Suprapubic skin (tissue), 3 donors: Measurements from ENCODE around the gene UEVLD.

Experiments
- EP300 ChIP-seq: sonication (generic); formaldehyde crosslinking; IDR thresholded peaks from one replicate; pipeline ENCODE4 v1.6.1; 2017; ENCODE audit warnings: antibody characterized with exemption
- TF ChIP-seq, protein P1 (sequence below), 2 donors: fragments of 200-600 bp in 1 of 2; fragments of 450-650 bp in 1 of 2; sonication (generic) in 1 of 2; IDR thresholded peaks; one replicate each; pipeline ENCODE4 v1.5.1; 2016 to 2019; ENCODE audit warnings: antibody characterized with exemption in 2 of 2, mild to moderate bottlenecking in 1 of 2, moderate library complexity in 1 of 2

DNA sequence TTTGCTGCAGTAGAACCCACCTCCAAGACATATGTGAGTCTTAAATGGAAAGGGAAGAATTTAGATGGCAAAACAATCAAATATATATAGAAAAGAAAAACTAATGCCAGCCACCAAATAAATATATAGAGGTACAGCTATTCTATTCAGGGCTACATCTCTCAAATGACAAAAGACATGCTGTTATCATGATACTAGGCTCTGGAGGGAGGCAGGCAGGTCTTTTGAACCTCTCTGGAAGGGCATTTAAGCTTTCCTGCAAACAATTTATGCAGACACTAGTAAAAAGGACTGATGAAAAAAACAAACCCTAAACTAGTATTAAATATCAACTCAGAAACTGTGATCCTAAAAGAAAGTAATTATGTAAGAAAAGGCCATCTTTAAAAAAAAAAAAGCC lies 24.4 kb downstream of the UEVLD start:
- TF ChIP-seq, protein P1, sequence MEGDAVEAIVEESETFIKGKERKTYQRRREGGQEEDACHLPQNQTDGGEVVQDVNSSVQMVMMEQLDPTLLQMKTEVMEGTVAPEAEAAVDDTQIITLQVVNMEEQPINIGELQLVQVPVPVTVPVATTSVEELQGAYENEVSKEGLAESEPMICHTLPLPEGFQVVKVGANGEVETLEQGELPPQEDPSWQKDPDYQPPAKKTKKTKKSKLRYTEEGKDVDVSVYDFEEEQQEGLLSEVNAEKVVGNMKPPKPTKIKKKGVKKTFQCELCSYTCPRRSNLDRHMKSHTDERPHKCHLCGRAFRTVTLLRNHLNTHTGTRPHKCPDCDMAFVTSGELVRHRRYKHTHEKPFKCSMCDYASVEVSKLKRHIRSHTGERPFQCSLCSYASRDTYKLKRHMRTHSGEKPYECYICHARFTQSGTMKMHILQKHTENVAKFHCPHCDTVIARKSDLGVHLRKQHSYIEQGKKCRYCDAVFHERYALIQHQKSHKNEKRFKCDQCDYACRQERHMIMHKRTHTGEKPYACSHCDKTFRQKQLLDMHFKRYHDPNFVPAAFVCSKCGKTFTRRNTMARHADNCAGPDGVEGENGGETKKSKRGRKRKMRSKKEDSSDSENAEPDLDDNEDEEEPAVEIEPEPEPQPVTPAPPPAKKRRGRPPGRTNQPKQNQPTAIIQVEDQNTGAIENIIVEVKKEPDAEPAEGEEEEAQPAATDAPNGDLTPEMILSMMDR (IDR thresholded peaks at IDR 0.05), result no peak
- no peak for TF ChIP-seq EP300
